Measurements from ENCODE around the gene CLOCK.
"Not testable (repeated sequence)": the region's sequence is repeated elsewhere in the genome, so short reads cannot be mapped to it uniquely, and the experiment has no call there.

CLOCK gene, protein sequence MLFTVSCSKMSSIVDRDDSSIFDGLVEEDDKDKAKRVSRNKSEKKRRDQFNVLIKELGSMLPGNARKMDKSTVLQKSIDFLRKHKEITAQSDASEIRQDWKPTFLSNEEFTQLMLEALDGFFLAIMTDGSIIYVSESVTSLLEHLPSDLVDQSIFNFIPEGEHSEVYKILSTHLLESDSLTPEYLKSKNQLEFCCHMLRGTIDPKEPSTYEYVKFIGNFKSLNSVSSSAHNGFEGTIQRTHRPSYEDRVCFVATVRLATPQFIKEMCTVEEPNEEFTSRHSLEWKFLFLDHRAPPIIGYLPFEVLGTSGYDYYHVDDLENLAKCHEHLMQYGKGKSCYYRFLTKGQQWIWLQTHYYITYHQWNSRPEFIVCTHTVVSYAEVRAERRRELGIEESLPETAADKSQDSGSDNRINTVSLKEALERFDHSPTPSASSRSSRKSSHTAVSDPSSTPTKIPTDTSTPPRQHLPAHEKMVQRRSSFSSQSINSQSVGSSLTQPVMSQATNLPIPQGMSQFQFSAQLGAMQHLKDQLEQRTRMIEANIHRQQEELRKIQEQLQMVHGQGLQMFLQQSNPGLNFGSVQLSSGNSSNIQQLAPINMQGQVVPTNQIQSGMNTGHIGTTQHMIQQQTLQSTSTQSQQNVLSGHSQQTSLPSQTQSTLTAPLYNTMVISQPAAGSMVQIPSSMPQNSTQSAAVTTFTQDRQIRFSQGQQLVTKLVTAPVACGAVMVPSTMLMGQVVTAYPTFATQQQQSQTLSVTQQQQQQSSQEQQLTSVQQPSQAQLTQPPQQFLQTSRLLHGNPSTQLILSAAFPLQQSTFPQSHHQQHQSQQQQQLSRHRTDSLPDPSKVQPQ

GRCh38 chr4:55546756-55547465, at the start of gene CLOCK:
Gene CLOCK (minus strand): TSS chr4:55546909. CDS start chr4:55482785, 64,124 bp downstream.
- H3K4me3 ChIP-seq (ENCODE audit: low read depth, low read length): peak within 1 kb of the TSS; percentile 86
- peaks cover 31% of the 10 kb centered on the region for H3K4me1 ChIP-seq (ENCODE audit: control insufficient read depth, insufficient read depth, low read length)
- H3K27ac ChIP-seq (ENCODE audit: low read depth, low read length): peak within 1 kb of the TSS; percentile 92
- H3K36me3 ChIP-seq (ENCODE audit: control insufficient read depth, insufficient read depth, low read length): no peaks in the 10 kb centered on the region
- no peaks in the 10 kb centered on the region for H3K27me3 ChIP-seq (ENCODE audit: control insufficient read depth, insufficient read depth, low read length)
- H3K9ac ChIP-seq (ENCODE audit: low read length): peak within 1 kb of the TSS; percentile 85
- H3K9me3 ChIP-seq (ENCODE audit: control insufficient read depth, insufficient read depth, low read depth, low read length): no peaks in the 10 kb centered on the region

DNA sequence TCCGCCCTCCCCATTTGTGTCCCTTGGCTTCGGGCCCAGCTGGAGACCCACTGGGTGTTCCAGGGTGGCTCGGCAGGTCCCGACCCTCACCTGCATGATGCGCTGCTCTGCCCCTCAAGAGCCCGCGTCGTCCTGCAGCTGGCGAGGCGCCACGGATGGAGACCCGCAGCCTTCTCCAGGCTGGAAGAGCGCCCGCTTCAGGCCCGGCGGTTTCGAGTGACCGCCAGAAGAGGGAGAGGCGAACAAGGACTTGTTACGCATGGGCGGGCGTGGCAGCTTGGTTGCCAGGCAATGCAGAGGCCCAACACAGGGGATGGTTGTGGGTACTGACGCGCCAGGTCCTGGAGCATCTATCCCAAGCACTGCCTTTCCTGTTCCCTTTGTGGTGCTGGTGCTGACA, 45.3 kb upstream of the CLOCK start, which contains the start of gene PDCL2:
PDCL2 (minus strand) TSS at position 232 of the 400 bp plus-strand sequence; CDS start at position 96, 136 bp downstream.
- Histone ChIP-seq H3K27me3 (ENCODE audit: control insufficient read depth, insufficient read depth, low read length) (no peaks in the 10 kb centered on the region), H3K9ac (ENCODE audit: low read length) (no peak within 1 kb of the TSS), H3K27ac (ENCODE audit: low read depth, low read length) (no peak within 1 kb of the TSS), H3K4me1 (ENCODE audit: control insufficient read depth, insufficient read depth, low read length) (no peaks in the 10 kb centered on the region), H3K4me3 (ENCODE audit: low read depth, low read length) (no peak within 1 kb of the TSS), H3K36me3 (ENCODE audit: control insufficient read depth, insufficient read depth, low read length) (no peaks in the 10 kb centered on the region), H3K9me3 (ENCODE audit: control insufficient read depth, insufficient read depth, low read depth, low read length) (peaks cover 6% of the 10 kb centered on the region; the same call in 1 of the 2 replicates)

- no peak overlapping the region for H3K9ac ChIP-seq (ENCODE audit: low read length)
- H3K4me3 ChIP-seq (ENCODE audit: low read depth, low read length): no peak overlapping the region
- no peaks in the 10 kb centered on the region for H3K36me3 ChIP-seq (ENCODE audit: control insufficient read depth, insufficient read depth, low read length)
- H3K27me3 ChIP-seq (ENCODE audit: control insufficient read depth, insufficient read depth, low read length): no peaks in the 10 kb centered on the region
- no peak overlapping the region; the same call in 1 of the 2 replicates for H3K27ac ChIP-seq (ENCODE audit: low read depth, low read length)
- H3K9me3 ChIP-seq (ENCODE audit: control insufficient read depth, insufficient read depth, low read depth, low read length): peaks cover 13% of the 10 kb centered on the region; the same call in 1 of the 2 replicates
- no peaks in the 10 kb centered on the region for H3K4me1 ChIP-seq (ENCODE audit: control insufficient read depth, insufficient read depth, low read length)
Observed at GRCh38 chr4:55588160-55588559, 41.5 kb upstream of the CLOCK start.

- peaks cover 14% of the 10 kb centered on the region for H3K9me3 ChIP-seq (ENCODE audit: control insufficient read depth, insufficient read depth, low read depth, low read length)
- not testable (repeated sequence) for H3K4me1 ChIP-seq (ENCODE audit: control insufficient read depth, insufficient read depth, low read length); H3K9ac ChIP-seq (ENCODE audit: low read length); H3K36me3 ChIP-seq (ENCODE audit: control insufficient read depth, insufficient read depth, low read length); H3K4me3 ChIP-seq (ENCODE audit: low read depth, low read length); H3K27ac ChIP-seq (ENCODE audit: low read depth, low read length); H3K27me3 ChIP-seq (ENCODE audit: control insufficient read depth, insufficient read depth, low read length)
Observed at GRCh38 chr4:55582773-55583172, 36.1 kb upstream of the CLOCK start.

GRCh38 chr4:55578341-55579010, 31.8 kb upstream of the CLOCK start:
- H3K4me3 ChIP-seq (ENCODE audit: low read depth, low read length): no peak overlapping the region
- H3K9me3 ChIP-seq (ENCODE audit: control insufficient read depth, insufficient read depth, low read depth, low read length): peaks cover 38% of the 10 kb centered on the region
- no peak overlapping the region for H3K9ac ChIP-seq (ENCODE audit: low read length)
- H3K4me1 ChIP-seq (ENCODE audit: control insufficient read depth, insufficient read depth, low read length): no peaks in the 10 kb centered on the region
- H3K27me3 ChIP-seq (ENCODE audit: control insufficient read depth, insufficient read depth, low read length): no peaks in the 10 kb centered on the region
- H3K36me3 ChIP-seq (ENCODE audit: control insufficient read depth, insufficient read depth, low read length): no peaks in the 10 kb centered on the region
- no peak overlapping the region for H3K27ac ChIP-seq (ENCODE audit: low read depth, low read length)

- no peak overlapping the region for H3K27ac ChIP-seq (ENCODE audit: low read depth, low read length)
- H3K27me3 ChIP-seq (ENCODE audit: control insufficient read depth, insufficient read depth, low read length): no peaks in the 10 kb centered on the region
- no peaks in the 10 kb centered on the region for H3K36me3 ChIP-seq (ENCODE audit: control insufficient read depth, insufficient read depth, low read length)
- peaks cover 32% of the 10 kb centered on the region for H3K9me3 ChIP-seq (ENCODE audit: control insufficient read depth, insufficient read depth, low read depth, low read length)
- H3K4me1 ChIP-seq (ENCODE audit: control insufficient read depth, insufficient read depth, low read length): no peaks in the 10 kb centered on the region
- H3K9ac ChIP-seq (ENCODE audit: low read length): no peak overlapping the region
- no peak overlapping the region for H3K4me3 ChIP-seq (ENCODE audit: low read depth, low read length)
Observed at GRCh38 chr4:55575513-55575912, 28.8 kb upstream of the CLOCK start.

DNA sequence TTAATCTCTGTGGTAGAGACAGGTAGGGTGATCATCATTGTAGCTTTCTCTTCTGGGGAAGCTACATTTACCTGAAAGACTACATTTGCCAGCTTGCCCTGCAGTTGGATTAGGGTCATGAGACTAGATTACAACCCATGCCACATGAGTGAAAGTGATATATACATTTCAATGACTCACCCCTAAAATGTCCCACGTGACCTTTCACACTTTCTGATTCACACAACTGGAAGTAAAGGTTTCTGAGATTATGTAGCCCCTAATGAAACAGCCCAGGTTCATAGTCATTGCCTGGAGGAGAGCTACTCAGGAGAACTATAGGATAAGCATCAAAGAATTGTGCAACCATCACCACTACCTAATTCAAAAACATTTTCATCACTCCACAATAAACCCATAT, 27.5 kb upstream of the CLOCK start:
- H3K27ac ChIP-seq (ENCODE audit: low read depth, low read length): no peak overlapping the region
- H3K4me3 ChIP-seq (ENCODE audit: low read depth, low read length): no peak overlapping the region
- no peaks in the 10 kb centered on the region for H3K36me3 ChIP-seq (ENCODE audit: control insufficient read depth, insufficient read depth, low read length)
- peaks cover 32% of the 10 kb centered on the region for H3K9me3 ChIP-seq (ENCODE audit: control insufficient read depth, insufficient read depth, low read depth, low read length)
- no peaks in the 10 kb centered on the region for H3K4me1 ChIP-seq (ENCODE audit: control insufficient read depth, insufficient read depth, low read length)
- no peak overlapping the region for H3K9ac ChIP-seq (ENCODE audit: low read length)
- H3K27me3 ChIP-seq (ENCODE audit: control insufficient read depth, insufficient read depth, low read length): no peaks in the 10 kb centered on the region

DNA sequence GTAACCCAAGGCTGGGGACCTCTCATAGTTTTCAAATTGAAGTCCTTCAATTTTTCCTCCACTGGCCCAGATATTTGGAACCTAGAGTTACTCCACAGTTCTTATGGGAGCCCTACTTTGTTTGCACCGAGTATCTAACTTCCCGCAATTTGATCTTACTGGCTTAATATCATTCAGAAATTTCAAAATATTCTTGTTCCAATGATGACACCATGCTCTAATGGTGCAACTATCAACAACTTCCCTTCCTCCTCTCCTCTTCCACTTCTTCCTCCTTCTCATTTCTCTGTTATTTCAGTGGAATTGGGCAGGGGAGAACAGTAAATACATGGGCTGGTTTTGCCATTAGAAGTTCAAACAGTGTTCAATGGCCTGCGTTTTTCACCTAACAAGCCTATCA, 25.1 kb upstream of the CLOCK start:
- no peak overlapping the region for H3K27ac ChIP-seq (ENCODE audit: low read depth, low read length)
- no peaks in the 10 kb centered on the region for H3K27me3 ChIP-seq (ENCODE audit: control insufficient read depth, insufficient read depth, low read length)
- no peak overlapping the region for H3K9ac ChIP-seq (ENCODE audit: low read length)
- H3K36me3 ChIP-seq (ENCODE audit: control insufficient read depth, insufficient read depth, low read length): no peaks in the 10 kb centered on the region
- H3K9me3 ChIP-seq (ENCODE audit: control insufficient read depth, insufficient read depth, low read depth, low read length): peaks cover 28% of the 10 kb centered on the region
- H3K4me3 ChIP-seq (ENCODE audit: low read depth, low read length): no peak overlapping the region
- H3K4me1 ChIP-seq (ENCODE audit: control insufficient read depth, insufficient read depth, low read length): no peaks in the 10 kb centered on the region

DNA sequence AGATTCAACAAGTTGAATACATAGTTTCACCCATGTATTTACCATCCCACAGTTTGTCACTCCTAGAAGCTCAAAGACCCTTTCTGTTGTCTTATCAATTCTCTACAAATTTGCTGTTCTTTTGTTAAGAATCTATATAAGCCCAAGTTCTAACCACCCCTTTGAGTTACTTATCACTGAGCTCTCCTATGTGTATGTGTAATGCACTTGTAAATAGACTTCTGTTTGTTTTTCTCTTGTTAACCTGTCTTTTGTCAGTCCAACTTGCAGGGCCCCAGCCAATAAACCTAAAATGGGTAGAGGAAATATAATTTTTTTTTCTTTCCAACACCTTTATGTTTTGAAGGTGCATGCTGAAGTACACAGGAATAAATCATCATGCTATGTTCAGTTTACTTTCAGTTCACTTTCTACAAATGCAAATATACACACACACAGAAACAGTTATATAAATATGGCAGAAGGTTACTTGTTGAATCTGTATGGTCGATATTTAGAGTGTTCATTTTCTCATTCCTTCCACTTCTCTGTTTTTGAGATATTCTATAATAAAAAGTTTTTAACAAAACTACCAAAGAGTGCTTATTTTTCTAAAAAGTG, 22.3 kb upstream of the CLOCK start:
- H3K9me3 ChIP-seq (ENCODE audit: control insufficient read depth, insufficient read depth, low read depth, low read length): peaks cover 11% of the 10 kb centered on the region; the same call in 1 of the 2 replicates
- no peaks in the 10 kb centered on the region for H3K36me3 ChIP-seq (ENCODE audit: control insufficient read depth, insufficient read depth, low read length)
- no peak overlapping the region for H3K4me3 ChIP-seq (ENCODE audit: low read depth, low read length)
- no peak overlapping the region for H3K9ac ChIP-seq (ENCODE audit: low read length)
- peaks cover under 1% of the 10 kb centered on the region; the same call in 1 of the 2 replicates for H3K4me1 ChIP-seq (ENCODE audit: control insufficient read depth, insufficient read depth, low read length)
- H3K27ac ChIP-seq (ENCODE audit: low read depth, low read length): no peak overlapping the region
- H3K27me3 ChIP-seq (ENCODE audit: control insufficient read depth, insufficient read depth, low read length): no peaks in the 10 kb centered on the region

- no peak overlapping the region for H3K27ac ChIP-seq (ENCODE audit: low read depth, low read length)
- H3K27me3 ChIP-seq (ENCODE audit: control insufficient read depth, insufficient read depth, low read length): no peaks in the 10 kb centered on the region
- no peak overlapping the region for H3K4me3 ChIP-seq (ENCODE audit: low read depth, low read length)
- H3K4me1 ChIP-seq (ENCODE audit: control insufficient read depth, insufficient read depth, low read length): peaks cover 6% of the 10 kb centered on the region; the same call in 1 of the 2 replicates
- H3K9me3 ChIP-seq (ENCODE audit: control insufficient read depth, insufficient read depth, low read depth, low read length): peaks cover 3% of the 10 kb centered on the region; the same call in 1 of the 2 replicates
- no peak overlapping the region for H3K9ac ChIP-seq (ENCODE audit: low read length)
- H3K36me3 ChIP-seq (ENCODE audit: control insufficient read depth, insufficient read depth, low read length): no peaks in the 10 kb centered on the region
Observed at GRCh38 chr4:55561889-55562288, 15.2 kb upstream of the CLOCK start.
